ENCODE measurements around the gene CAB39L.

DNA sequence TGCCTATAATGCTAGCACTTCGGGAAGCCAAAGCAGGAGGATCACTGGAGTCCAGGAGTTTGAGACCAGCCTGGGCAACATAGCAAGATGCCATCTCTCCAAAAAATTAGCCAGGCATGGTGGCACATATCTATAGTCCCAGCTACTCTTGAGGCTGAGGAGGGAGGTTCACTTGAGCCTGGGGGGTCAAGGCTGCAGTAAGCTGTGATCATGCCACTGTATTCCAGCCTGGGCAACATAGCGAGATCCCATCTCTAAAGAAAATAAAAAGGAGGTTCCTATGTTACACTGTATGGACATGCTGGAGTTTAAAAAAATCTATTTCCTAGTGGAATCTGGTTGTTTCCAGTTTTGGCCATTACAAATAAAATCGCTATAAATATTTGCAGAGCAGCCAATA is 2.6 kb downstream of the CAB39L start:
- TF ChIP-seq SIN3A (IDR thresholded peaks at IDR 0.05; ENCODE audit: borderline replicate concordance, low read depth, low read length): no peak
- TF ChIP-seq, protein P1, sequence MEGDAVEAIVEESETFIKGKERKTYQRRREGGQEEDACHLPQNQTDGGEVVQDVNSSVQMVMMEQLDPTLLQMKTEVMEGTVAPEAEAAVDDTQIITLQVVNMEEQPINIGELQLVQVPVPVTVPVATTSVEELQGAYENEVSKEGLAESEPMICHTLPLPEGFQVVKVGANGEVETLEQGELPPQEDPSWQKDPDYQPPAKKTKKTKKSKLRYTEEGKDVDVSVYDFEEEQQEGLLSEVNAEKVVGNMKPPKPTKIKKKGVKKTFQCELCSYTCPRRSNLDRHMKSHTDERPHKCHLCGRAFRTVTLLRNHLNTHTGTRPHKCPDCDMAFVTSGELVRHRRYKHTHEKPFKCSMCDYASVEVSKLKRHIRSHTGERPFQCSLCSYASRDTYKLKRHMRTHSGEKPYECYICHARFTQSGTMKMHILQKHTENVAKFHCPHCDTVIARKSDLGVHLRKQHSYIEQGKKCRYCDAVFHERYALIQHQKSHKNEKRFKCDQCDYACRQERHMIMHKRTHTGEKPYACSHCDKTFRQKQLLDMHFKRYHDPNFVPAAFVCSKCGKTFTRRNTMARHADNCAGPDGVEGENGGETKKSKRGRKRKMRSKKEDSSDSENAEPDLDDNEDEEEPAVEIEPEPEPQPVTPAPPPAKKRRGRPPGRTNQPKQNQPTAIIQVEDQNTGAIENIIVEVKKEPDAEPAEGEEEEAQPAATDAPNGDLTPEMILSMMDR (IDR thresholded peaks at IDR 0.05): no peak
- no peak for TF ChIP-seq RAD21 (IDR thresholded peaks at IDR 0.05; ENCODE audit: low read length)
- TF ChIP-seq NRF1 (IDR thresholded peaks at IDR 0.05; ENCODE audit: low read depth, low read length): no peak
- TF ChIP-seq RFX5 (IDR thresholded peaks at IDR 0.05; ENCODE audit: low read length): no peak
- TF ChIP-seq TAF1 (IDR thresholded peaks at IDR 0.05; ENCODE audit: borderline replicate concordance, low read depth, low read length): no peak
- TF ChIP-seq FOXJ3 (CRISPR knock-in tag; IDR thresholded peaks at IDR 0.05): no peak
- TF ChIP-seq GABPA (IDR thresholded peaks at IDR 0.05; ENCODE audit: low read depth): no peak
- no peak for TF ChIP-seq CHD2 (IDR thresholded peaks at IDR 0.05; ENCODE audit: low read length, partially characterized antibody)
